ENCODE measurements around the gene XPO1. TPM values are rescaled to one million over a fixed set of nuclear protein-coding genes. Genes with fewer than 3 reads are reported as not detected.
"Not testable (repeated sequence)": the region's sequence is repeated elsewhere in the genome, so short reads cannot be mapped to it uniquely, and the experiment has no call there.

Gene XPO1
- total RNA-seq, 1 experiment from 2014 or later, result 122 TPM

- DNase-seq (ENCODE audit: low spot score), result peak; percentile 19
Measured at GRCh38 chr2:61536180-61536571, 2.0 kb downstream of the XPO1 start.

- DNase-seq (ENCODE audit: low spot score), result no peak
Measured at GRCh38 chr2:61535449-61535848, 2.7 kb downstream of the XPO1 start.

DNA sequence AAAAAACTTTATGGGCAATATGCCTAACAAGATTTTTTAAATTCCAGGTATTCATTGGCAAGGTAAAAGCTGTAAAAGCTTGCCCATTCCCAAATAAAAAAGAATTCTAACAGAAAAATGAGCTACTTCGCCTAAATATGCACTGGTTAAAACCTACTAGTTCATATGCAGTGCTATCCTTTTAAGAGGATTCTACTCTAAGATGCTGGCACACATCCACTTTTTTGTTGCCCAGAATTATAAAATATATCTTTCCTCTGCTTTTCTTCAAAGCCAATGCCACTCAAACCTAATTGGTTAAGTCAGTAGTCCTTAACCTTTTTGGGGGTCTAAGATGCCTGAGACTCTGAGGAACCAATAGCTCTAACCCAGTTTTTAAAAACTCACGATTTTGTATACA lies 3.2 kb downstream of the XPO1 start:
- no peak for DNase-seq (ENCODE audit: low spot score)

GRCh38 chr2:61530749-61531148 lies 7.4 kb downstream of the XPO1 start:
- no peak for DNase-seq (ENCODE audit: low spot score)

GRCh38 chr2:61529944-61530735 lies 8.0 kb downstream of the XPO1 start:
- DNase-seq (ENCODE audit: low spot score), result no peak

DNA sequence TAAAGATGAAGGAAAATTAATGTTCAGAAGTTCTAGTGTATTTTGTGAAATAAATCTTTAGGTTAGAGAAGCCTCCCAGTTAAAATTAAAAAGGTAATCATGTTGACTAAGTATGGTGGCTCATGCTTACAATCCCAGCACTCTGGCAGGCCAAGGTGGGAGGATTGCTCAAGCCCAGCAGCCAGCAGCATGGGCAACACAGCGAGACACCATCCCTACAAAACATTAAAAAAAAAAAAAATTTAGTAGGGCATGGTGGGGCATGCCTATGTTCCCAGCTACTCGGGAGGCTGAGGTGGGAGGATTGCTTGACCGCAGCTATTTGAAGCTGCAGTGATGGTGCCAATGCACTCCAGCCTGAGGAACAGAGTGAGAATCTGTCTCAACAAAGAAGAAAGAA lies 17.9 kb downstream of the XPO1 start:
- no peak for DNase-seq (ENCODE audit: low spot score)

DNA sequence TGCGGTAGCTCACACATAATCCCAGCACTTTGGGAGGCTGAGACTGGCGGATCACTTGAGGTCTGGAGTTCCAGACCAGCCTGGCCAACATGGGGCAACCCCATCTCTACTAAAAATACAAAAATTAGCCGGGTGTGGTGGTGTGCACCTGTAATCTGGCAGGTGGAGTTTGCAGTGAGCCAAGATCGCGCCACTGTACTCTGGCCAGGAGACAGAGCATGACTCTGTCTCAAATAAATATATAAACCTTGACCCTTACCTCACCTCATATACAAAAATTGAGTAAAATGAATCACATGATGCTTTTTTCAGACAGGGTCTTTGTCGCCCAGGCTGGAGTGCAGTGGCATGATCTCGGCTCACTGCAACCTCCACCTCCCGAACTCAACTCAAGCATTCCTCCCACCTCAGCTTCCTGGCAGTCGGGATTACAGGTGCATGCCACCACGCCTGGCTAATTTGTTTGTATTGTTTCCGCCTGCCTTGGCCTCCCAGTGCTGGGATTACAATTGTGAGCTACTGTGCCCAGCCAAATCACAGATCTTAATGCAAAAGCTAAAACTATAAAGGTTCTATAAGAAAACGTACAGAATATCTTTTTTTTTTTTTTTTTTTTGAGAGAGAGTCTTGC lies 25.3 kb downstream of the XPO1 start:
- no peak for DNase-seq (ENCODE audit: low spot score)

DNA sequence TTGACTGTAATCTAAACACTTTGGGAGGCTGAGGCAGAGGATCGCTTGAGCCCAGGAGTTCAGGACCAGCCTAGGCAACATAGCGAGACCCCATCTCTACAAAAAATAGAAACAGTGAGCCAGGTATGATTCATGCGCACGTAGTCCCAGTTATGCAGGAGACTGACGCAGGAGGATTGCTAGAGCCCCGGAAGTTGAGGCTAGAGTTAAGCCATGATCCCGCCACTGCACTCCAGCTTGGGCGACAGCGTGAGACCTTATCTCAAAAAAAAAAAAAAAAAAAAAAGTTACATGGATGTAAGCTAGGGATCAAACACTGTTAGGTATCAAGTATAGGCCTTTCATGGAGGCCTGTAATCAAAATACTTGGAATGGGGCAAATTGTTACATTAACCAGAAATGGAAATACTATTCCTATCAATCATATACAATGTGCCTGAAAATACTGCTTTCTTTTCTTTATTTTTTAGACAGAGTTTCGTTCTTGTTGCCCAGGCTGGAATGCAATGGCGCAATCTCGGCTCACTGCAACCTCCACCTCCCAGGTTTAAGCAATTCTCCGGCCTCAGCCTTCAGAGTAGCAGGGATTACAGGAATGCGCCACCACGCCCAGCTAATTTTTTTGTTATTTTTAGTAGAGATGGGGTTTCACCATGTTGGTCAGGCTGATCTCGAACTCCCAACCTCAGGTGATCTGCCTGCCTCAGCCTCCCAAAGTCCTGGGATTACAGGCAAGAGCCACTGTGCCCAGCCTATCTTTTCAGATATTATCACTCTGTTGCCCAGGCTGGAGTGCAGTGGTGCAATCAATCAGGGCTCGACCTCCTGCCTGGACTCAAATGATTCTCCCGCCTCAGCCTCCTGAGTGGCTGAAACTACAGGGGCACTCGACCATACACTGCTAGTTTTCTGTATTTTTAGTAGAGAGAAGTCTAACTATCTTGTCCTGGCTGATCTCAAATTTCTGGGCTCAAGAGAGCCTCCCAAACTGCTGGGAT lies 27.2 kb downstream of the XPO1 start:
- DNase-seq (ENCODE audit: low spot score), result no peak

DNA sequence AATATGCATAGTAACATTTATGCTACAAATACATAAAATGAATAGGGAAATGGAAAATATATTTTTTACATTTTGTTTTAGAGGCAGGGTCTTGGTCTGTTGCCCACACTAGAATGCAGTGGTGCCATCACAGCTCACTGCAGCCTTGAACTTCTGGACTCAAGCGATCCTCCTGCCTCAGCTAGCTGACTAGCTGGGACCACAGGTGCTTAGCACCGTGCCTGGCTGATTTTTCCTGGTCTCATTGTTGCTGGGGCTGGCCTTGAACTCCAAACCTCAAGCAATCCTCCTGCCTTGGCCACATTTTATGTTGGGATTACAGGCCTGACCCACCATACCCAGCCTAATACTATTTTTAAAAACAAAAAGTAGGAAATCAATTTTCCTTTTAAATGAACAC lies 33.2 kb downstream of the XPO1 start:
- no peak for DNase-seq (ENCODE audit: low spot score)

GRCh38 chr2:61499060-61499459 lies 39.1 kb downstream of the XPO1 start:
- DNase-seq (ENCODE audit: low spot score), result no peak

DNA sequence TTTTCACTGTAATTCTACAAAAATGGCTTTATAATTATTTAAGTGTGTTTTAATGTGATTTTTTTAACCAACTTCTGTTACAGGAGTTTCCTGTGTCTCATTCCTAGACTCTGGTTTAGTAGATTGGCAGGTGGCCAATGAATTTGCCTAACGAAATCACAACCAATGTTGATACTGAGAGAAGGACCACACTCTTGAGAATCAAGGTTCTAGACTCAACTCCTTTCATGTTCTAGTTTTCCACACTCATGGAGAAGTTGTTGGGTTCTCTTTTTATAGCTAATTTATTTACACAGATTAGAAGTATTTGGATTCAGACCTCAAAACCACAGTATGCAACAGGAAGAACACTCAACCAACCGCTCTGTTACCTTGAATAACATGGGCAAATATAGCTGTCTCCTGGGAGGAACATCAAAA lies 44.6 kb downstream of the XPO1 start:
- no peak for DNase-seq (ENCODE audit: low spot score)

GRCh38 chr2:61492476-61492875 lies 45.7 kb downstream of the XPO1 start:
- DNase-seq (ENCODE audit: low spot score), result no peak

DNA sequence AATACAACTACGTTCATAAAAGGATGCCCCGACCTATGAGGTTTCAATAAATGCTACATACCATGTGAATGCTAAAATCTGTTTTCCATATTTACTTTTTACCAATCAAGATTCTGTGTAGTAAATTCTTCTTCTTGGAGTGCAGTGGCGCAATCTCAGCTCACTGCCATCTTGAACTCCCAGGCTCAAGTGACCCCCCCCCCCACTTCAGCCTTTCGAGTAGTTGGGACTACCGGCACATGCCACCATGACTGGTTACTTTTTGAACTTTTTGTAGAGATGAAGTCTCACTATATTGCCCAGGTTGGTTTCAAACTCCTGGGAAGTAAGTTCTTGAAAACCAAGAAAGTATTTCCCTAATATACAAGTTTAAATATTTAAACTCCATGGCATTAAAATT lies 52.9 kb downstream of the XPO1 start:
- no peak for DNase-seq (ENCODE audit: low spot score)

- DNase-seq (ENCODE audit: low spot score), result no peak
Measured at GRCh38 chr2:61478086-61478485, 60.1 kb downstream of the XPO1 start.

DNA sequence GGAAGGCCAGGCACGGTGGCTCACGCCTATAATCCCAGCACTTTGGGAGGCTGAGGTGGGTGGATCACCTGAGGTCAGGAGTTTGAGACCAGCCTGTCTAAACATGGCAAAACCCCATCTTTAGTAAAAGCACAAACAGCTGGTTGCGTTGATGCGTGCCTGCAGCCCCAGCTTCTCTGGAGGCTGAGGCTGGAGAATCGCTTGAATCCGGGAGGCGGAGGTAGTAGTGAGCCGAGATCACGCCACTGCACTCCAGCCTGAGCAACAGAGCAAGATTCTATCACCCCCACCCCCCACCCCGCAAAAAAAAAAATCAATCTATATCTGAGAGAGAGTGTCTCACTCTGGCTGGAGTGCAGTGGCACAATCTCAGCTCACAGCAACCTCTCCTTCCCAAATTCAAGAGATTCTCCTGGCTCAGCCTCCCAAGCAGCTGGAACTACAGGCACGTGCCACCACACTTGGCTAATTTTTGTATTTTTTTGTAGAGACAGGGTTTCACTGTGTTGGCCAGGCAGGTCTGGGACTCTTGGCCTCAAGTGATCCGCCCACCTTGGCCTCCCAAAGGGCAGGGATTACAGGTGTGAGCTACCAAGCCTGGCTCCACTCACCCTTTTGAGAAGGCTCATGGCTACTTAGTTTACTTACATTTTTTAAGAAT lies 61.1 kb downstream of the XPO1 start:
- not testable (repeated sequence) for DNase-seq (ENCODE audit: low spot score)

- peak; percentile 19 for DNase-seq (ENCODE audit: low spot score)
Measured at GRCh38 chr2:61471905-61472805, 66.0 kb downstream of the XPO1 start.

DNA sequence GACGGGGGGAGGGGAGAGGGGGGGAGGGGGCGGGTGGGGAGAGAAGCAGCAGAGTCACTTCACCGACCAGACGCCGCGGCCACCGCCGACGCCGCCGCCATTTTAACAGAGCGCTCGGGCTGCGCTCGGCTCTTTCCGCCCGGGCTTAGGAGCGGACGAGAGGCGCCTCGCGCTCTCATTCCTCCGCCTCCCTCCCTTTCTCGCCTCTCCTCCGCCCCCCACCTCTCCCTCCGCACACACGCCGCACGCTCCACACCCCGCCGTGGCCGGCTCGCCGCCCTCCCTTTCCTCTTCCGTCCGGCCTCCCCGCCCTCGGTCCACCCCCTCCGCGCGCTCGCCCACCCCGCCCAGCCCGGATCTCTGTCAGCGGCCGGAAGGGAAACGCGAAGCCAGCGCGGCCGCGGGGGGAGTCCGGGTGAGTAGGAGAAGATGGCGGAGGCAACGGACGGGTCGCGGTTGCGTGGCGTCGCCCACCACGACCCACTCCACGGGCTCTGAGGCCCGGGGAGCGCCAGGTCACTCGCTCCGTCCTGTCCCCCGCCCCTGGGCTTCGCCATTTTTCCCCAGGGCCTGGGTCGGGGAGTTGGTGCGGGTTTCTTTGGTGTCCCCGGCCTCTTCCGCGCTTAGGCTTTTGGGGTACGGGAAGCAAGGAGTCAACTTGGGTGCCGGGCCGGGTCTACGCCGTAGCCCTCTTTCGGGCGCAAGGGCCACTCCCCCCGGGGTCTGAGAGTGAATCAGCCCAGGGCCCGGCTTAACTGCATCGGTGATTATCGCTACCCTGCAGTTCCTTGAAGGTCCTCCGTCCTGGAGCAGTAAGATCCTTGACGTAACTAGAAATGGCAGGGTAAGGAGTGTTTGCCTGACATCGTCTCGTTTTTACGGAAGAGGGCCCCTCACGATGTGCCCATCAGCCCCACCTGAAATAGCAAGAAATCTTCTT lies 66.9 kb downstream of the XPO1 start, which contains the start of gene USP34:
TSS of gene USP34 (minus strand) at position 123 of the 940 bp plus-strand sequence. CDS start 395 bp downstream, outside the sequence.
- peak; percentile 94 for DNase-seq (ENCODE audit: low spot score)

- DNase-seq (ENCODE audit: low spot score), result peak; percentile 43
Measured at GRCh38 chr2:61470122-61470951, 67.8 kb downstream of the XPO1 start.

Data from H4 (cell line).